HepG2 (cell line): ENCODE data around the gene HYOU1. TPM values are rescaled to one million over a fixed set of nuclear protein-coding genes. Genes with fewer than 3 reads are reported as not detected.

Experiments
- FOXP1 ChIP-seq, 2 experiments: fragments of 450-650 bp in 1 of 2; IDR thresholded peaks; 2 replicates each; pipeline ENCODE4 v1.6.1; 2017 to 2018; ENCODE audit warnings: antibody characterized with exemption in 1 of 2
- KAT8 ChIP-seq: IDR thresholded peaks from 2 replicates; pipeline ENCODE4 v1.6.1; 2016; ENCODE audit warnings: missing genetic modification reagents, missing compliant biosample characterization
- KDM6A ChIP-seq: IDR thresholded peaks from 2 replicates; pipeline ENCODE4 v1.6.1; 2016; ENCODE audit warnings: low read depth
- MIER3 ChIP-seq: IDR thresholded peaks from 2 replicates; pipeline ENCODE4 v1.6.1; 2016; ENCODE audit warnings: missing compliant biosample characterization, borderline replicate concordance
- MXD4 ChIP-seq: IDR thresholded peaks from 2 replicates; pipeline ENCODE4 v1.6.1; 2016; ENCODE audit warnings: mild to moderate bottlenecking, missing biosample characterization, missing genetic modification reagents
- NFIC ChIP-seq: IDR thresholded peaks from 2 replicates; pipeline ENCODE4 v1.6.1; 2012; ENCODE audit warnings: mild to moderate bottlenecking, low read length, inconsistent platforms
- POLR2AphosphoS2 ChIP-seq: IDR thresholded peaks from 2 replicates; pipeline ENCODE4 v1.6.1; 2011; ENCODE audit warnings: low read depth, low read length, improper control_type of control experiment
- PPARG ChIP-seq: conservative IDR thresholded peaks from 2 replicates; pipeline ENCODE4 v1.6.1; 2016; ENCODE audit warnings: missing biosample characterization, missing genetic modification reagents
- SP140L ChIP-seq: sonication (generic); formaldehyde crosslinking; IDR thresholded peaks from 2 replicates; pipeline ENCODE4 v1.4.0; 2020; ENCODE audit warnings: missing genetic modification reagents, borderline replicate concordance
- ZNF547 ChIP-seq: sonication (generic); formaldehyde crosslinking; IDR thresholded peaks from 2 replicates; pipeline ENCODE4 v1.5.1; 2020; ENCODE audit warnings: mild to moderate bottlenecking, missing genetic modification reagents
- ZNF75D ChIP-seq: sonication (generic); formaldehyde crosslinking; IDR thresholded peaks from 2 replicates; pipeline ENCODE4 v1.8.1; 2023; ENCODE audit warnings: missing genetic modification reagents, mild to moderate bottlenecking, borderline replicate concordance
- polyA plus RNA-seq, 8 experiments: library from polyadenylated mRNA; depleted of rRNA in 3 of 8; stranded (reverse) in 7 of 8; unstranded in 1 of 8; fragments of >200 nt; fragmentation: Illumina TruSeq in 4 of 8; extraction: Trizol in 4 of 8; gene quantifications; 2 replicates each; pipeline versions ENCODE4 v1.2.1 to v1.2.3, GENCODE V29; 2011 to 2016; ENCODE audit warnings: low read depth in 4 of 8, missing spikeins in 1 of 8, mixed read lengths in 1 of 8; ENCODE audit not compliant: insufficient read depth in 1 of 8
- total RNA-seq, 5 experiments: library from RNA; depleted of rRNA; stranded (reverse); fragments of >200 nt; fragmentation: Illumina TruSeq; extraction: Trizol; gene quantifications; 2 replicates each; pipeline ENCODE4 v1.2.3, GENCODE V29; 2016; ENCODE audit warnings: low read depth in 1 of 5
- TF ChIP-seq, protein P1 (sequence below): sonication (generic); formaldehyde crosslinking; IDR thresholded peaks from 2 replicates; pipeline ENCODE4 v1.9.0; 2021; ENCODE audit warnings: missing genetic modification reagents, borderline replicate concordance
- TF ChIP-seq, protein P2 (sequence below): sonication (generic); formaldehyde crosslinking; IDR thresholded peaks from 2 replicates; pipeline ENCODE4 v1.4.0; 2020; ENCODE audit warnings: missing genetic modification reagents
- TF ChIP-seq, protein P3 (sequence below): sonication (generic); formaldehyde crosslinking; IDR thresholded peaks from 2 replicates; pipeline ENCODE4 v1.4.0; 2020; ENCODE audit warnings: missing genetic modification reagents
- TF ChIP-seq, protein P4 (sequence below): sonication (generic); formaldehyde crosslinking; IDR thresholded peaks from 2 replicates; pipeline ENCODE4 v1.4.0; 2020; ENCODE audit warnings: mild to moderate bottlenecking, missing genetic modification reagents
- TF ChIP-seq, protein P5 (sequence below): IDR thresholded peaks from 2 replicates; pipeline ENCODE4 v1.6.1; 2018; ENCODE audit warnings: missing genetic modification reagents, mild to moderate bottlenecking, missing compliant biosample characterization
- TF ChIP-seq, protein P6 (sequence below): sonication (generic); formaldehyde crosslinking; IDR thresholded peaks from 2 replicates; pipeline ENCODE4 v1.5.0; 2020; ENCODE audit warnings: missing genetic modification reagents
- TF ChIP-seq, protein P7 (sequence below): sonication (generic); formaldehyde crosslinking; IDR thresholded peaks from 2 replicates; pipeline ENCODE4 v1.4.0; 2020; ENCODE audit warnings: low read depth, mild to moderate bottlenecking, missing genetic modification reagents

Gene HYOU1
- total and polyA plus RNA-seq, 2 of the 13 experiments (the other 11 are each of a cell fraction or from before 2014, with no cell fraction given), result 127 to 155 TPM

DNA sequence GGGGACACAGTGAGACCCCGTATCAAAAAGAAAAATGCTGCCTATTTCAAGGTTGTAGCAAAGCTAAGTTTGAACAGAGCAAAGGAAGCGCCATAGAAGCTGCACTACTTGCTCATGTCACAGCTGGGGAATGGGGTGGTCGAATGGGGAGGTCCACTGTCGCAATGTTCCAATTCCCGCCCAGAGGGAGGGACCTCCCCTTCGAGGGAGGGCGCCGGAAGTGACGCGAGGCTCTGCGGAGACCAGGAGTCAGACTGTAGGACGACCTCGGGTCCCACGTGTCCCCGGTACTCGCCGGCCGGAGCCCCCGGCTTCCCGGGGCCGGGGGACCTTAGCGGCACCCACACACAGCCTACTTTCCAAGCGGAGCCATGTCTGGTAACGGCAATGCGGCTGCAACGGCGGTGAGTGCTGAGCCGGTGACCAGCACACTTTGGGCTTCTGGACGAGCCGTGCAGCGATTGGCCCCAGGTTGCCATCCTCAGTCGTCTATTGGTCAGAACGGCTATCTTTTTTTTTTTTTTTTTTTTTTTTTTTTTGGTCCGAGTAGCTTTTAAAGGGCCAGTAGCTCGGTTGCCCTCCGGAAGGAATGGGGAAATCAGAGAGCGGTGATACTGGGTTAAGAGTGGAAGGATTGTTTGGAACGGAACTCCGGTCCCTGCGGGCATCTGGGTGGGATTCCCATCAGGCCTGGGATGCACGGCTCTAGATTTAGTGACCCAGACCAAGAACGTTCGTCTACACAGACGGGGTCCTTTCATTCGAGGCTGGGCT is 27.8 kb upstream of the HYOU1 start, which contains the start of gene HMBS (continued):
- TF ChIP-seq, protein P1, sequence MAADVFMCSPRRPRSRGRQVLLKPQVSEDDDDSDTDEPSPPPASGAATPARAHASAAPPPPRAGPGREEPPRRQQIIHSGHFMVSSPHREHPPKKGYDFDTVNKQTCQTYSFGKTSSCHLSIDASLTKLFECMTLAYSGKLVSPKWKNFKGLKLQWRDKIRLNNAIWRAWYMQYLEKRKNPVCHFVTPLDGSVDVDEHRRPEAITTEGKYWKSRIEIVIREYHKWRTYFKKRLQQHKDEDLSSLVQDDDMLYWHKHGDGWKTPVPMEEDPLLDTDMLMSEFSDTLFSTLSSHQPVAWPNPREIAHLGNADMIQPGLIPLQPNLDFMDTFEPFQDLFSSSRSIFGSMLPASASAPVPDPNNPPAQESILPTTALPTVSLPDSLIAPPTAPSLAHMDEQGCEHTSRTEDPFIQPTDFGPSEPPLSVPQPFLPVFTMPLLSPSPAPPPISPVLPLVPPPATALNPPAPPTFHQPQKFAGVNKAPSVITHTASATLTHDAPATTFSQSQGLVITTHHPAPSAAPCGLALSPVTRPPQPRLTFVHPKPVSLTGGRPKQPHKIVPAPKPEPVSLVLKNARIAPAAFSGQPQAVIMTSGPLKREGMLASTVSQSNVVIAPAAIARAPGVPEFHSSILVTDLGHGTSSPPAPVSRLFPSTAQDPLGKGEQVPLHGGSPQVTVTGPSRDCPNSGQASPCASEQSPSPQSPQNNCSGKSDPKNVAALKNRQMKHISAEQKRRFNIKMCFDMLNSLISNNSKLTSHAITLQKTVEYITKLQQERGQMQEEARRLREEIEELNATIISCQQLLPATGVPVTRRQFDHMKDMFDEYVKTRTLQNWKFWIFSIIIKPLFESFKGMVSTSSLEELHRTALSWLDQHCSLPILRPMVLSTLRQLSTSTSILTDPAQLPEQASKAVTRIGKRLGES, result peak; percentile 71; the same call in 1 of the 2 replicates
- TF ChIP-seq, protein P2, sequence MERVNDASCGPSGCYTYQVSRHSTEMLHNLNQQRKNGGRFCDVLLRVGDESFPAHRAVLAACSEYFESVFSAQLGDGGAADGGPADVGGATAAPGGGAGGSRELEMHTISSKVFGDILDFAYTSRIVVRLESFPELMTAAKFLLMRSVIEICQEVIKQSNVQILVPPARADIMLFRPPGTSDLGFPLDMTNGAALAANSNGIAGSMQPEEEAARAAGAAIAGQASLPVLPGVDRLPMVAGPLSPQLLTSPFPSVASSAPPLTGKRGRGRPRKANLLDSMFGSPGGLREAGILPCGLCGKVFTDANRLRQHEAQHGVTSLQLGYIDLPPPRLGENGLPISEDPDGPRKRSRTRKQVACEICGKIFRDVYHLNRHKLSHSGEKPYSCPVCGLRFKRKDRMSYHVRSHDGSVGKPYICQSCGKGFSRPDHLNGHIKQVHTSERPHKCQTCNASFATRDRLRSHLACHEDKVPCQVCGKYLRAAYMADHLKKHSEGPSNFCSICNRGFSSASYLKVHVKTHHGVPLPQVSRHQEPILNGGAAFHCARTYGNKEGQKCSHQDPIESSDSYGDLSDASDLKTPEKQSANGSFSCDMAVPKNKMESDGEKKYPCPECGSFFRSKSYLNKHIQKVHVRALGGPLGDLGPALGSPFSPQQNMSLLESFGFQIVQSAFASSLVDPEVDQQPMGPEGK (CRISPR knock-in tag), result peak; percentile 85
- TF ChIP-seq MXD4 (peak; percentile 80), MIER3 (no peak), PPARG (peak; percentile 55), ZNF75D (no peak), KAT8 (CRISPR knock-in tag) (peak; percentile 88), NFIC (0 out of 2 replicates have a peak, but pooled peaks have one; percentile 26), FOXP1 (IDR thresholded peaks at IDR 0.05) (no peak), FOXP1 (CRISPR knock-in tag; IDR thresholded peaks at IDR 0.05) (no peak), SP140L (CRISPR knock-in tag) (no peak), POLR2AphosphoS2 (no peak), ZNF547 (peak; percentile 63; the same call in 1 of the 2 replicates), KDM6A (CRISPR knock-in tag) (no peak)
- TF ChIP-seq, protein P3, sequence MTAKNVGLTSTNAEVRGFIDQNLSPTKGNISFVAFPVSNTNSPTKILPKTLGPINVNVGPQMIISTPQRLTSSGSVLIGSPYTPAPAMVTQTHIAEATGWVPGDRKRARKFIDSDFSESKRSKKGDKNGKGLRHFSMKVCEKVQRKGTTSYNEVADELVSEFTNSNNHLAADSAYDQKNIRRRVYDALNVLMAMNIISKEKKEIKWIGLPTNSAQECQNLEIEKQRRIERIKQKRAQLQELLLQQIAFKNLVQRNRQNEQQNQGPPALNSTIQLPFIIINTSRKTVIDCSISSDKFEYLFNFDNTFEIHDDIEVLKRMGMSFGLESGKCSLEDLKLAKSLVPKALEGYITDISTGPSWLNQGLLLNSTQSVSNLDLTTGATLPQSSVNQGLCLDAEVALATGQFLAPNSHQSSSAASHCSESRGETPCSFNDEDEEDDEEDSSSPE (CRISPR knock-in tag), result peak; percentile 97
- TF ChIP-seq, protein P4, sequence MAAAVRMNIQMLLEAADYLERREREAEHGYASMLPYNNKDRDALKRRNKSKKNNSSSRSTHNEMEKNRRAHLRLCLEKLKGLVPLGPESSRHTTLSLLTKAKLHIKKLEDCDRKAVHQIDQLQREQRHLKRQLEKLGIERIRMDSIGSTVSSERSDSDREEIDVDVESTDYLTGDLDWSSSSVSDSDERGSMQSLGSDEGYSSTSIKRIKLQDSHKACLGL (CRISPR knock-in tag), result peak; percentile 87
- TF ChIP-seq, protein P5, sequence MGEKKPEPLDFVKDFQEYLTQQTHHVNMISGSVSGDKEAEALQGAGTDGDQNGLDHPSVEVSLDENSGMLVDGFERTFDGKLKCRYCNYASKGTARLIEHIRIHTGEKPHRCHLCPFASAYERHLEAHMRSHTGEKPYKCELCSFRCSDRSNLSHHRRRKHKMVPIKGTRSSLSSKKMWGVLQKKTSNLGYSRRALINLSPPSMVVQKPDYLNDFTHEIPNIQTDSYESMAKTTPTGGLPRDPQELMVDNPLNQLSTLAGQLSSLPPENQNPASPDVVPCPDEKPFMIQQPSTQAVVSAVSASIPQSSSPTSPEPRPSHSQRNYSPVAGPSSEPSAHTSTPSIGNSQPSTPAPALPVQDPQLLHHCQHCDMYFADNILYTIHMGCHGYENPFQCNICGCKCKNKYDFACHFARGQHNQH, result peak; percentile 72
- TF ChIP-seq, protein P6, sequence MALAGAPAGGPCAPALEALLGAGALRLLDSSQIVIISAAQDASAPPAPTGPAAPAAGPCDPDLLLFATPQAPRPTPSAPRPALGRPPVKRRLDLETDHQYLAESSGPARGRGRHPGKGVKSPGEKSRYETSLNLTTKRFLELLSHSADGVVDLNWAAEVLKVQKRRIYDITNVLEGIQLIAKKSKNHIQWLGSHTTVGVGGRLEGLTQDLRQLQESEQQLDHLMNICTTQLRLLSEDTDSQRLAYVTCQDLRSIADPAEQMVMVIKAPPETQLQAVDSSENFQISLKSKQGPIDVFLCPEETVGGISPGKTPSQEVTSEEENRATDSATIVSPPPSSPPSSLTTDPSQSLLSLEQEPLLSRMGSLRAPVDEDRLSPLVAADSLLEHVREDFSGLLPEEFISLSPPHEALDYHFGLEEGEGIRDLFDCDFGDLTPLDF (CRISPR knock-in tag), result peak; percentile 90
- TF ChIP-seq, protein P7, sequence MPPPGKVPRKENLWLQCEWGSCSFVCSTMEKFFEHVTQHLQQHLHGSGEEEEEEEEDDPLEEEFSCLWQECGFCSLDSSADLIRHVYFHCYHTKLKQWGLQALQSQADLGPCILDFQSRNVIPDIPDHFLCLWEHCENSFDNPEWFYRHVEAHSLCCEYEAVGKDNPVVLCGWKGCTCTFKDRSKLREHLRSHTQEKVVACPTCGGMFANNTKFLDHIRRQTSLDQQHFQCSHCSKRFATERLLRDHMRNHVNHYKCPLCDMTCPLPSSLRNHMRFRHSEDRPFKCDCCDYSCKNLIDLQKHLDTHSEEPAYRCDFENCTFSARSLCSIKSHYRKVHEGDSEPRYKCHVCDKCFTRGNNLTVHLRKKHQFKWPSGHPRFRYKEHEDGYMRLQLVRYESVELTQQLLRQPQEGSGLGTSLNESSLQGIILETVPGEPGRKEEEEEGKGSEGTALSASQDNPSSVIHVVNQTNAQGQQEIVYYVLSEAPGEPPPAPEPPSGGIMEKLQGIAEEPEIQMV (CRISPR knock-in tag), result peak; percentile 65; the same call in 1 of the 2 replicates
